Mucosa of stomach (tissue), 1 donor: ENCODE measurements around the gene NCKAP5.

Experiments used
- H3K27me3 ChIP-seq: one replicate; pipeline ENCODE4 v1.7.0; 2013; ENCODE audit warnings: mild to moderate bottlenecking, low read length; ENCODE audit not compliant: control insufficient read depth, insufficient read depth
- H3K36me3 ChIP-seq: one replicate; pipeline ENCODE4 v1.7.0; 2013; ENCODE audit warnings: low read length; ENCODE audit not compliant: control insufficient read depth, insufficient read depth
- H3K4me1 ChIP-seq: one replicate; pipeline ENCODE4 v1.7.0; 2013; ENCODE audit warnings: mild to moderate bottlenecking, low read length; ENCODE audit not compliant: control insufficient read depth, insufficient read depth
- H3K4me3 ChIP-seq: one replicate; pipeline ENCODE4 v1.7.0; 2013; ENCODE audit warnings: low read length
- H3K9ac ChIP-seq: one replicate; pipeline ENCODE4 v1.7.0; 2013; ENCODE audit warnings: mild to moderate bottlenecking, low read length, moderate library complexity
- H3K9me3 ChIP-seq: one replicate; pipeline ENCODE4 v1.7.0; 2013; ENCODE audit warnings: mild to moderate bottlenecking, low read length, moderate library complexity; ENCODE audit not compliant: control insufficient read depth
- donor health status: Pancreatic carcinoma.

The NCKAP5 gene

DNA sequence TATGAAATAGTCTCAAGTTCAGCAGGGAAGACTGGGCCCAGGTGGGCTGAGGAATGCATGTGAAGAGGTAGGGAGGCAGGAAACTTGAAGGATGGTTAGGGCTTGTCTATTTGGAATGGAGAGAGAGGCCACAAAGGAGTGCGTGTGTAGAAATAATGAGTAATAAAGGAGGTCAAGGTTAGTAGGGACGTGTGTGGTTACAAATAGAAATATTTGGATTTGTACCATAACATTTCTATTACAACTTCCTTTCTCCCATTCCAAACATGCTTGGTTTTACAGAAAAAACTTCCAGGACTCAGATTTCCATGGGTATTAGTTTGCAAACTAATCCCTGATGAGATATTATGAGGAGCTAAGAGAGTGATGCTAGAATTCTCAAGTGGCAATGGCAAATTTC lies 280.6 kb downstream of the NCKAP5 start:
- Histone ChIP-seq H3K36me3 (no peaks in the 10 kb centered on the region), H3K27me3 (no peaks in the 10 kb centered on the region), H3K4me1 (no peaks in the 10 kb centered on the region), H3K9me3 (no peaks in the 10 kb centered on the region), H3K9ac (no peak overlapping the region), H3K4me3 (no peak overlapping the region)

DNA sequence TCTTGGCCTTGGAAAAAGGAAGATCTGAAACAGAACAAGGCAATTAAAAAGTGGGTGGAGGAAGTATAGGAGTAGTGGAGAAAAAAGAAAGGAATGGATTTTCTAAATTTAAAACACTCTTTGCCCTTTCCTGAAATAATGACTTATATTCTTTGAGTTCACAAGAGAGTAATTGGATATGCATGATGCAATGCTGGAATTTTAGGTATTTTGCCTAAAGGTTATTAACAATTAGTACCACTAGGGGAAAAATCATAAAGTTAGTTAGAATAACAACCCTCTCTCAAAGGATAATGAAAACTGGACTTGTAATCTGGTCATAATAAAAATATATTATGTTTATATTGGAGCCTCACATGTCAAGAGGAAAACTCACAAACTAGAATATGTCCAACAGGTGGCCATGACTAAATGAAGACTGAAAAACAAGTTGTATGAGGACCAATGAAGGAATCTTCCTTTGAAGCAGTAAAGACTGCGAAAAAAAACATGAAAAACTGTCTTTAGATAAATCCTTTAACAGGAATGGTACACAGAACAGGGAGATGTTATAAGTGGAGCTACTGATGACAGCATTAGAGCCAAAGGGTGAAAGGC lies 281.8 kb downstream of the NCKAP5 start:
- Histone ChIP-seq H3K4me1 (no peaks in the 10 kb centered on the region), H3K27me3 (no peaks in the 10 kb centered on the region), H3K4me3 (no peak overlapping the region), H3K9ac (no peak overlapping the region), H3K9me3 (no peaks in the 10 kb centered on the region), H3K36me3 (no peaks in the 10 kb centered on the region)

DNA sequence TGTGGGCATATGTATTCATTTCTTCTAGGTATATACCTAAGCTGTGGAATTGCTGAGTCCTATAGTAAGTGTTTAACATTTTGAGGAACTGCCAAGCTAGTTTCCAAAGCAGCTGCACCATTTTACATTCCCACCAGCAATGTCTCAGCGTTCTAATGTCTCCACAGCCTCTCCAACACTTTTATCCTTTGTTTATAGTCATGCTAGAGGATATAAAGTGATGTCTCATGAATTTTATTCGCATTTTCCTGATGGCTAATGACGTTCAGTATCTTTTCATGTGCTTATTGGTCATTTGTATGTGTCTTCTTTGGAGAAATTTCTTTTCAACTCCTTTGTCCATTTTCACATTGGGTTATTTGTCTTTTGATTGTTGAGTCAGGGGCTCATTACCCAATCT lies 295.2 kb downstream of the NCKAP5 start:
- H3K36me3 ChIP-seq: no peaks in the 10 kb centered on the region
- no peak overlapping the region for H3K4me3 ChIP-seq
- peaks cover 4% of the 10 kb centered on the region for H3K27me3 ChIP-seq
- H3K9ac ChIP-seq: no peak overlapping the region
- H3K4me1 ChIP-seq: peaks cover 4% of the 10 kb centered on the region
- no peaks in the 10 kb centered on the region for H3K9me3 ChIP-seq

DNA sequence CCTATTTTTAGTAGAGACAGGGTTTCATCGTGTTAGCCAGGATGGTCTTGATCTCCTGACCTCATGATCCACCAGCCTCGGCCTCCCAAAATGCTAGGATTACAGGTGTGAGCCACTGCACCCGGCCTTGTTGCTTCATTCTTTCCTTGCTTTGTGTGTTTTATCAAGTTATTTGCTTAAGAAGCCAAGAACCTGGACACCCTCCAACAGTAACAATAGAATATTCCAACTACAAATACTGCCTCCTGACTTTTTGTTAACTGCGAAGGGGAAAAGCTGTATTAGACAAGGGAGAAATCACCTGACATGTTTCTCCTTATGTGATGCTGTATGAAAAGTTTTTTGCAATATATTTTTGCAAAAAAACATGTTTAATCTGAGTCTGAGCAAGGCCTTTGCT lies 297.2 kb downstream of the NCKAP5 start:
- Histone ChIP-seq H3K9ac (no peak overlapping the region), H3K4me1 (peaks cover 15% of the 10 kb centered on the region), H3K27me3 (peaks cover 9% of the 10 kb centered on the region), H3K4me3 (no peak overlapping the region), H3K9me3 (no peaks in the 10 kb centered on the region), H3K36me3 (no peaks in the 10 kb centered on the region)

DNA sequence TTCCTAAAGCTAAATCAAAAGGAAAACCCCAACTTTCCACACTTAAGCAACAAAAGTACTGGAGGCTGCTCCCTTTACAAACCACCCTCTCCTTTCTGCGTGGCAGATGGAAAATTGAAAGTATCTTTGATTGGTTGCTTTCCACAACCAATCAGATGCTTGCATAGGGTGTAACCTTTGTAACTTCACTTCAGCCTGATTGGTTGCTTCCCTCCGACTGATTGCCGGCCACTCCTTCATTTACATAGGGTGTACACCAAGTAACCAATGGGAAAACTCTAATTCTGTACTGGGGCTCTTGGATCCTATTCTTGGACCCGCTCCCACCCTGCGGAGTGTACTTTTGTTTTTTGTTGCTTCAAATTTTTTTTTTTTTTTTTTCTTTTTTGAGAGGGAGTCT lies 297.7 kb downstream of the NCKAP5 start:
- H3K4me3 ChIP-seq: no peak overlapping the region
- H3K36me3 ChIP-seq: no peaks in the 10 kb centered on the region
- no peaks in the 10 kb centered on the region for H3K9me3 ChIP-seq
- H3K27me3 ChIP-seq: peaks cover 15% of the 10 kb centered on the region
- no peak overlapping the region for H3K9ac ChIP-seq
- H3K4me1 ChIP-seq: peaks cover 20% of the 10 kb centered on the region

DNA sequence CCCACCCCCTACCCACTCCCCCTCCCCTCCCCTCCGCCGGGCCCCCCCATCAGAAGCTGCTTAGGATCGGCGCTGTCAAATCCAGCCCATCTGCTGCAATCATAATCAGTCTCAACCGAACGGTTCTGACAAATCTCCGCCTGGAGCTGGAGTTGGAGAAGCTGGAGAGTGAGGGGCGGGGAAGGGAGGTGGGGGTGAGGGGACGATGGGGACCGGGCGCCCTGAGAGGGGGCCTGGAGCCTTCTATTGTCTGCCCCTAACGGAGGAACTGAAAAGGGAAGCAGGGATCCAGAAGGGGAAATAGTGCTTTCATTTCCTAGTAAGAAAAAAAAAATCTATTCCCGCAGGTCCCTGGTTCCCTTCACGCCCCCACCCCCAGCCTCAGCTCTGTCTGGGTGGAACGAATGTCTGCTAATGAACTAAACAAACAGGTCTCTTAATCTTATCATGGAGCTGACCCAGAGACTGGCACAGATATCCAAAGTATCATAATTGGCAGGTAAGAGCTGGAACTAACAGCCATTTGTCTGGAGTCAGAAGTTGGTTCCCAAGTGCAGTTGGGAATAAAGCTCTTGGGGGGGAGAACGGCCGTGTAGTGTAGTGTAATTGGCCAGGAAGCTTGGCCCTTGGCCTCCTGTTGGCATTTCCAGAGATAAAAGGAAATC lies 301.2 kb downstream of the NCKAP5 start:
- H3K27me3 ChIP-seq: peaks cover 19% of the 10 kb centered on the region
- H3K9ac ChIP-seq: peak overlapping the region; percentile 39
- no peaks in the 10 kb centered on the region for H3K9me3 ChIP-seq
- no peaks in the 10 kb centered on the region for H3K36me3 ChIP-seq
- H3K4me3 ChIP-seq: peak overlapping the region; percentile 8
- H3K4me1 ChIP-seq: peaks cover 19% of the 10 kb centered on the region

DNA sequence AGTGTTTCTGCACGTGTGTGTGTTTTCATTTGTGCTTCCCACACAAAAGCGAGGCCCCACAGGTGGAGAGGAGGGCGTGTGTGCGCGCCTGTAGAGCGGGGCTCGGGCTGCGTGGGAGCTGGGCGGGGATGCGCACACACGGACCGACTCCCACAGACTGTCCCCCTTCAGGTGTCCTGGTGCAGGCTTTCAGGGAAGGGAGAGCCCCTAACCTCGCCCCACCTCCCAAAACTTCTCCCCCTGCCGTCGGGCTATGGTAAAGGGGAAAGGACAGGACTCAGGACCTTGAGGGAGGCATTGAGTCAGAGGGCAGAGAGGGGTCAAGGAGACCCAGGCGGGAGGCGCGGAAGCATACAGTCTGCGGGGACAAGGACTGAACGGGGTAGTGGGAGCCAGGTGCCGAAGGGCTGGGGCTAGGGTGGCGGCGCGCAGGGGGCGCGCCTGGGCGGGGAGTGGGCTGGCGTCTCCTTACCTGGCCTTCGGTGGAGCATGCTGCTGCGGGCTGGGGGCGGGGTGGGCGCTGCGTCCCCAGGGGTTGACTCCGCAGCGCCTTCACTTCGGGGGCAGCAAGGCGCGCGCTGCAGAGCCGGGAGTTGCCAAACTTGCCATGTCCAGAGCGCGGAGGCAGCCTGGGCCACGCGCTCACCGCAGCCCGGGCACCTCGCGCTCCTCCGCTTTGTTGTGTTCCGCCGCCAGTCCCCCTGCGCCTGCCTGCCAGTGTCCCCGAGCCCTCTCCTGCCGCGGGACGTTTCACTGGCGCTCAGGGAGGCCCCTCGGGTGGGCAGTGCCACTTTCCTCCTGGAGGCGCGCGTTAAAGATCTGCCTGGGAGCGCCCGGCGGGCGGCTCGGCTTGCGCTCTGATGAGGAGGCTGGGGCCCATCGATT lies 302.0 kb downstream of the NCKAP5 start:
- Histone ChIP-seq H3K36me3 (no peaks in the 10 kb centered on the region), H3K4me3 (no peak overlapping the region), H3K27me3 (peaks cover 19% of the 10 kb centered on the region), H3K9me3 (no peaks in the 10 kb centered on the region), H3K4me1 (peaks cover 19% of the 10 kb centered on the region), H3K9ac (no peak overlapping the region)

DNA sequence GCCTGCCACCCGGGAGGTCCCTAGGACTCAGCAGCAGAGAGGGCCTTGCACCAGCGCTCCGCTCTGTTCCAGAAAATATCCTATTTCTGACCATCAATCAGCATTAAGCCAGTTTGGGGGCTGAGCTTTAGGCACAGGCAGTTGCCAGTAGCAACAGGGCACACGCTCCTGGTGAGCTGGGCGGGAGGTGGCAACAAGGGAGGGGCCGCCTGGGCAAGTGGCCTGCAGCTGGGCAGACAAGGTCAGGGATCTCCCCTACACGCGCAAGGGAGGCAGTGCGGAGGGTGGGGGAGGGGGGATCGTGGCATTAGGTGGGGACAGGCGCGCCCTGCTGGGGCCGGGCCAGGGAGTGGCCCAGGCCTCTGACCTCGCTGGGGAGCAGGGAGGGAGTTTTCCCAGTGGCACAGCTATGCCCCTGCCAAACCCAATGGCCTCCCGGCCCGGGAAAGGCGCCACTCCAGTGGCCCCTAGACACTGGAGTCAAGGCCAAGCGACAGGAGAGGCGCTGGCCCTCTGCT lies 302.8 kb downstream of the NCKAP5 start:
- no peaks in the 10 kb centered on the region for H3K36me3 ChIP-seq
- H3K4me3 ChIP-seq: no peak overlapping the region
- H3K9ac ChIP-seq: no peak overlapping the region
- H3K27me3 ChIP-seq: peaks cover 19% of the 10 kb centered on the region
- H3K4me1 ChIP-seq: peaks cover 19% of the 10 kb centered on the region
- H3K9me3 ChIP-seq: no peaks in the 10 kb centered on the region

DNA sequence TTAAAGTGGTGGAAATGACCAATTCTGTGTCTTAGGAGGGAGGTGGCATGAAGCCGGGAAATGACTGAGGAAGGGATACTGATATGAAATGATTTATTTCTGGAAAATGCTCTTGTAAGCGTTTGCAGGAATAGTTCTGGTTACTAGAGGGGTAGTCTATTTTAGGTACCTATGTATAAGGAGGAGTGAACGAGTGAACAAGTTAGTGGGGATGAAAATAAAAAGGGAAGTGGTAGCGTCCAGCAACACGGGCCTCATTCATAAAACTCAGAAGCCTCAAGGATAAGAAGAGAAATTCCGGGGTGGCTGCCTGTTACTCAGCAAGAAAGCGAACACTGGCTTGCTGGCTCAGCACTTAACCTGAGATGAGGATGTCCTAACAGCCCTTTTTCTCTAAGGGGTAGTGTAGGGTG lies 303.3 kb downstream of the NCKAP5 start:
- H3K27me3 ChIP-seq: peaks cover 19% of the 10 kb centered on the region
- peaks cover 19% of the 10 kb centered on the region for H3K4me1 ChIP-seq
- no peaks in the 10 kb centered on the region for H3K9me3 ChIP-seq
- H3K9ac ChIP-seq: no peak overlapping the region
- H3K4me3 ChIP-seq: no peak overlapping the region
- H3K36me3 ChIP-seq: no peaks in the 10 kb centered on the region

DNA sequence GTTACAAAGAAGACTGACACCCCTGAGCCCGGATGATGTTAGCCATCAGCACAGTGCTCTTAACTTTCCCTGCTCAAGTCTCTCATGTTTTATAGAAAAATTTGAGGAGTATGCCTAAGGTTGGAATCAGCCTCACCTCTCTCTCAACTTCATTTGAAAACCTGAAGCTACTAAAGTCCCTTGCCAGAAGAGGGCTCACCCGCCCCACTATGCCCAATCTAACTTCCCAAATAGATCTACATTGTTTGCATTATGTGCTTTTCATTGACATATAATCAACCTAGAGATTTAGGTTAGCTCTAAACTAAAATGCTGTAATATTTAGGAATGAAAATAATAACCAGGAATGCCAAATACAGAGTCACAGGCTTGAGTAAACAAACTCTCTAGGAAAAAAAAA lies 305.4 kb downstream of the NCKAP5 start:
- H3K9ac ChIP-seq: no peak overlapping the region
- no peak overlapping the region for H3K4me3 ChIP-seq
- no peaks in the 10 kb centered on the region for H3K36me3 ChIP-seq
- peaks cover 15% of the 10 kb centered on the region for H3K27me3 ChIP-seq
- peaks cover 19% of the 10 kb centered on the region for H3K4me1 ChIP-seq
- H3K9me3 ChIP-seq: no peaks in the 10 kb centered on the region

DNA sequence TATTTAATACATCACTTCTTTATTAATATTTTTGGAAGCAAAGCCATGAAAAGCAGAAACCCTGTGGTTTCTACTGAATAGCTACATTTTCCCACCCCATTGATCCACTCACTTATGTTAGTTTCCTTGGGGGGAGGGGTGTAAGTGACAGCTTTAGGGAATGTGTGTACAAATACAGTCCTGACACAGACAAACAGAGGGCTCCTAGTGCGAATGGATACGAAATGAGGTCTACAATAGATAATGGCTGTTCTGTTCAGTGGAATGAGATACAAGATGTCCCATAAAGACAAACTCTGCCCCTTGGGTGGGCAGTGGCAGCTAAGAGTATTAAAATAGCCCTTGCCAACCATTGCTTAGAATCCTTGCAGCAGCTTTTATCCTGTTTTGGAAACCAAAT lies 312.9 kb downstream of the NCKAP5 start:
- H3K4me3 ChIP-seq: no peak overlapping the region
- H3K27me3 ChIP-seq: no peaks in the 10 kb centered on the region
- H3K36me3 ChIP-seq: no peaks in the 10 kb centered on the region
- H3K9me3 ChIP-seq: no peaks in the 10 kb centered on the region
- H3K9ac ChIP-seq: no peak overlapping the region
- H3K4me1 ChIP-seq: no peaks in the 10 kb centered on the region

DNA sequence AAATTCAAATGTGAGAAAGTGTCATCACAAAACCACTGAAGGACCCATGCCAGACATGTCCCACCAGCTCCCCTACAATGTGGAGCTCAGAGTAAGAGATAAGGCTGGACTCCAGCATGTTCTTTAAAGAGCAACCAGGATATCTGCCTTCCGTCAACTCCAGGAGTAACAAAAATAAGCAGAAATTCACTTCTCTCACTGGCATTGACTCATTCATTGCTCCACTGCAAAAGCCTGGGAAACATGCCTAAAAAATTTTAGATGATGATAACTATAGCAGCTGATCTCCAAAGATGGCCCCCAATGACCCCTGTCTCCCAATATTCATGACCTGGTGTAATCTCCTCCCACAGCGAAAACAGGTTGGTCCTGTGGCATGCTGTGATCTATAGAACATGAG lies 314.5 kb downstream of the NCKAP5 start:
- H3K9me3 ChIP-seq: no peaks in the 10 kb centered on the region
- H3K4me1 ChIP-seq: no peaks in the 10 kb centered on the region
- H3K27me3 ChIP-seq: no peaks in the 10 kb centered on the region
- no peak overlapping the region for H3K9ac ChIP-seq
- H3K4me3 ChIP-seq: no peak overlapping the region
- H3K36me3 ChIP-seq: no peaks in the 10 kb centered on the region
